ENCODE data around the gene ANKRD10.
"Not testable (repeated sequence)": the region's sequence is repeated elsewhere in the genome, so short reads cannot be mapped to it uniquely, and the experiment has no call there.

ANKRD10 gene

GRCh38 chr13:110860983-110861382 lies 53.9 kb downstream of the ANKRD10 start:
- no peak for DNase-seq

GRCh38 chr13:110856942-110857835 lies 57.7 kb downstream of the ANKRD10 start:
- DNase-seq = no peak

- DNase-seq = no peak
Measured at GRCh38 chr13:110855363-110855762, 59.5 kb downstream of the ANKRD10 start.

- DNase-seq = no peak
Measured at GRCh38 chr13:110854866-110855265, 60.0 kb downstream of the ANKRD10 start.

GRCh38 chr13:110853235-110853721 lies 61.6 kb downstream of the ANKRD10 start:
- no peak for DNase-seq

GRCh38 chr13:110850840-110851239 lies 64.0 kb downstream of the ANKRD10 start:
- DNase-seq = no peak

GRCh38 chr13:110850006-110850405 lies 64.9 kb downstream of the ANKRD10 start:
- DNase-seq = no peak

- no peak for DNase-seq
Measured at GRCh38 chr13:110845520-110845919, 69.3 kb downstream of the ANKRD10 start.

GRCh38 chr13:110841846-110842245 lies 73.0 kb downstream of the ANKRD10 start:
- no peak for DNase-seq

- DNase-seq = no peak
Measured at GRCh38 chr13:110841406-110841805, 73.5 kb downstream of the ANKRD10 start.

GRCh38 chr13:110838867-110839538 lies 75.9 kb downstream of the ANKRD10 start:
- DNase-seq = no peak

- DNase-seq = no peak
Measured at GRCh38 chr13:110838116-110838515, 76.8 kb downstream of the ANKRD10 start.

GRCh38 chr13:110837397-110838061 lies 77.3 kb downstream of the ANKRD10 start:
- not testable (repeated sequence) for DNase-seq

- no peak for DNase-seq
Measured at GRCh38 chr13:110836605-110836903, 78.3 kb downstream of the ANKRD10 start.

GRCh38 chr13:110835721-110836604 lies 78.9 kb downstream of the ANKRD10 start:
- DNase-seq = no peak

- no peak for DNase-seq
Measured at GRCh38 chr13:110834572-110834971, 80.3 kb downstream of the ANKRD10 start.

GRCh38 chr13:110832531-110832930 lies 82.3 kb downstream of the ANKRD10 start:
- no peak for DNase-seq

GRCh38 chr13:110832205-110832479 lies 82.7 kb downstream of the ANKRD10 start:
- no peak for DNase-seq

GRCh38 chr13:110831437-110832204 lies 83.2 kb downstream of the ANKRD10 start:
- DNase-seq = no peak

GRCh38 chr13:110830800-110831371 lies 84.0 kb downstream of the ANKRD10 start:
- DNase-seq = no peak

GRCh38 chr13:110830331-110830730 lies 84.5 kb downstream of the ANKRD10 start:
- no peak for DNase-seq

- DNase-seq = no peak
Measured at GRCh38 chr13:110829486-110829885, 85.4 kb downstream of the ANKRD10 start.
